HG03457 (cell line): Measurements from ENCODE around the gene PCNX1.
"Not testable (repeated sequence)": the region's sequence is repeated elsewhere in the genome, so short reads cannot be mapped to it uniquely, and the experiment has no call there.

ENCODE experiments used
- ATAC-seq: cut with Tn5 transposase; IDR thresholded peaks from one replicate; pipeline ENCODE4 v1.9.1; 2021; ENCODE audit warnings: moderate number of reproducible peaks; ENCODE audit not compliant: unreplicated experiment

The PCNX1 gene

DNA sequence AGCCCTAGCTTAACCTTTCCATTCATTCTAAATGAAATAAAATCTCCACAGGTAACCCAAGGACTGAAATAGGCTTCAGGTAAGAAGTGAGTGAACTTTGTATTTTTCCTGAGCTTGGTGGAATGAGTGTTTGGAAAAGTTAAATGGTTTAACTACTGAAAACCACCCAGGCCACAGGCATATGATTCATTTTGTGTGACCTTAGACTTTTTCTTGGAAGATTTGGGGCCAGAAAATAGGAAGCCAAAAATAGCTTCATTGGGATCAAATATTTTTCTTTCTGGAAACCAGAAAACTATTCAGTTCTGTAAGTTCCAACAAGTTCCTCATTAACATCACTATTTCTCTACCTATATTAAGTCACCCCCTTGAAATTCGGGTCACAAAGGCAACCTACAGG, 212.6 kb downstream of the PCNX1 start:
- ATAC-seq: no peak

DNA sequence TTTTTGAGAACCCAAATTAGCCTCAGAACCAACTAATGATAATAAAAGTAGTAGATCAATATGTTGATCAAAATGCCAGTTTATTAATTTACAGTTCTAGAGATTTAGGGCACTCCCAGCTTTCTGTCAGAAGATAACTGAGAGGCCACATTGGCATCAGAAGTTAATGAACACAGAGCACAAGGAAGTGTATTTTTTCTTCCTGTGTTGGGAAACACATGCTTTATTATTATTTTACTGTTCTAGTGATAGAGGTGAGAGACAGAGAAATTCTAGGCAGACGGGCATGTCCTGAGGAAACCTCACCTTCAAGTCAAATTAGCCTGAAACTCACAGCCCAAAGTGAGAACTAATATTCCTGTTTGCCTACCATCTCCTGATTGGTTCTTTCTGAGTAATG, 213.7 kb downstream of the PCNX1 start:
- no peak for ATAC-seq

DNA sequence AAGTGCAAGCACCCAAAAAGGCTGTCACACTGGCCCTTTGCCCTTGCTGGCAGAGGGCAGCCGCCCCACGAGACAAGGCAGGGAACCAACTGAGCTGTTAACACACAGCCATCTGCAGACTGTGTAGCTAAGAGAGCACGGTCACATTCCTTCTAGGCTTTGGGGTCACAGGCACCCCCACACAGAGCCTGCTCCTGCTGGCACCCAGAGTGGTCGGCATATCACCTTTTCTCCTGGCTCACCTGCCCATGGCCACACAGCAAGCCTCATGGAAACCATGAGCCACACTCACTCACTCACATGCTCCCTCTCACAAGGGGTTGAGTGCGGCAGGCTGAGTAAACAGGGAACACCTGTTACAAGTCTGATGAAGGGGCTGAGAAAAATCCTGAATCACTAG, 214.5 kb downstream of the PCNX1 start:
- ATAC-seq: no peak

DNA sequence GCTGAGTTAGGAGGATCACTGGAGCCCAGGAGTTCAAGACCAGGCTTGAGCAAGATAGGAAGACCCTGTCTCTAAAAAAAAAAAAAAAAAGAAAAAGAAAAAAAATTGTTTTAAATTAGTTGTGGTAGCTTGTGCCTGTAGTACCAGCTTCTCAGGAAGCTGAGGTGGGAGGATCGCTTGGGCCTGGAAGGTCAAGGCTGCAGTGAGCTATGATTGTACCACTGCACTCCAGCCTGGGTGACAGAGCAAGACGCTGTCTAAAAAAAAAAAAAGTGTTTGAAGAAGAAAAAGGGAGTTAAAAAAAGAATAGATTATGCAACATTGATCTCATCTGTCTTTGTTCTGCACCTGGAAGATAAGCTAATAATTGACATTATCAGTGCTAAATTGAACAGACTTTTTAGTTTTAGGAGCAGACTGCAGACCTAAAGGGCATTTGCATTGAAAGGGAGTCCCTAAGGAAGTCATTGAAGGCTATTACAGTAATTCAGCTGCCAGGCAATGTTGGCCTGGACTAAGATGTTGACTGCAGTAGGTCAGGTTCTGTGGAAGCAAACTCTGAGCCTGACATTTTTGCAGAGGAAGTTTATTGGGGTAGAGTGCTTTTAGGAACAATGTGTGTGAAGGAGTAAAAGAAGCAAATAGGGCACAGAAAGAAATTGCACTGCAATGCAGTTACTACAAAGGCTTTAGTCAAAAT, 215.8 kb downstream of the PCNX1 start:
- ATAC-seq: no peak

DNA sequence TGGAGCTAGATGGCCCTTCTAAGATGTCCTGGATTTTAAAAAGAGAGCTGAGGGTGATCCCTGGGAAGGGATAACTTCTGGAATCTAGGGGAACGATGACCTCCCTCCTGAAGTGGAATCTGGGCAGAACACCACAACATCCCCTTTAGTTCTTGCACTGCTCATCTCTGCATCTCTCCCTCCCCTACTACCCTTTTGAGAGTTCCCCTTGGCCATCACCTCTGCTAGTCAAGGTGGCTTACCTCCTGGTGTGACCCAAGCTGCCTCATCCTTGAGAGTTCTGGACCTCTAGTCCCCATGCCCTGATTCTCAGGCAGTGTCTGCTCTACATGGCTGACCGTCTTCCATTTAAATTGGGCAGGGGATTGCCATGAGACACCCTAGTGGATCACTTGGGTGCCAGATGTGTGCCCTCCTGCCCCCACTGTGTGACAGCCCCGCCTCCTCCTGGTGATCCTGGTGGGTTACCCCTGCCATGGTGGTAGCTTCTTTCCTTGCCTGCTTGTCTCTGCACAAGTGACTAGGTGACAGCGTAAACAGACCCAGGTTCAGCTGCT, 216.4 kb downstream of the PCNX1 start:
- no peak for ATAC-seq

DNA sequence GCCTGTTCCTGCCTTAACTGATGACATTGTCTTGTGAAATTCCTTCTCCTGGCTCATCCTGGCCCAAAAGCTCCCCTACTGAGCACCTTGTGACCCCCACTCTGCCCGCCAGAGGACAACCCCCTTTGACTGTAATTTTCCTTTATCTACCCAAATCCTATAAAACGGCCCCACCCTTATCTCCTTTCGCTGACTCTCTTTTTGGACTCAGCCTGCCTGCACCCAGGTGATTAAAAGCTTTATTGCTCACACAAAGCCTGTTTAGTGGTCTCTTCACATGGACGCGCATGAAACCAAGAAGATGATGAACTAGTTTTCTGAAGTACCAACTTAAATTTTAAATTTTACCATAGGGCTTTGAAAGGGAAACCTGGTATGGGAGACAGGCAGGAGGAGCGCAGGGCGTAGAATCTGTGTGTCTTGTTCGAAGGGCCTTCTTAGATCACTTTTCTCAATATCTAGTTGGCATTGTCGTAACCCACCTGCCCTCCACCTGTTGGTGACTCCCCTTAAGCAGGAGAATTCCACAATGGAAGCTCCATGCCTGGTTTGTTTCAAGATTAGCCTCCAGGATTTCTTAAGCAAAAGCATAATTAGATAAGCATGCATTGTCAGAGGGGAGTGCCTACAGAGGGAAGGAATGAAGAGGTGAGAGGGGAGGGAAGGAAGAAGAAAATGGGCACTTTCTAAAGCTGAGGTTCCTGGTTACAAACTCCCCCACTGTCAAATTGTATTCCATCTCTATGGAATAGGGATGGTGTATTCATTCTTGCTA, 222.6 kb downstream of the PCNX1 start:
- ATAC-seq: not testable (repeated sequence)

DNA sequence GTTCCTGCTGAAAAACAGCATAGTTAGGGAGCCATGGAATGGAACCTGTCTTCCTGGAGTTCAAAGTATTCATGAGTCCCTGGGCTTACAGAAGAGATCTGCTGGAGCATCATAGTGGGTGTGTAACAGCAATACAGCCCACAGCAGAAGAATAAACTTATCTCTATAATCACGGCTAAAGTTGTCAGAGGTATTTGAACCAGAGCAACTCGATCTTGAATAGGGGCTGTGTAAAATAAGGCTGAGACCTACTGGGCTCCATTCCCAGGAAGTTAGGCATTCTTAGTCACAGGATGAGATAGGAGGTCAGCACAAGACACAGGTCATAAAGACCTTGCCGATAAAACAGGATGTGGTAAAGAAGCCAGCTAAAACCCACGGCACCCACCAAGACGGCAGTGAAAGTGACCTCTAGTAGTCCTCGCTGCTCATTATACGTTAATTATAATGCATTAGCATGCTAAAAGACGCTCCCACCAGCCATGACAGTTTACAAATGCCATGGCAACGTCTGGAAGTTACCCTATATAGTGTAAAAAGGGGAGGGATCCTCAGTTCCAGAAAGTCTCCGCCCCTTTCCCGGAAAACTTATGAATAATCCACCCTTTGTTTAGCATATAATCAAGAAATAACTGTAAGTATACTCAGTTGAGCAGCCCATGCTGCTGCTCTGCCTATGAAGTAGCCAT, 223.4 kb downstream of the PCNX1 start:
- no peak for ATAC-seq

DNA sequence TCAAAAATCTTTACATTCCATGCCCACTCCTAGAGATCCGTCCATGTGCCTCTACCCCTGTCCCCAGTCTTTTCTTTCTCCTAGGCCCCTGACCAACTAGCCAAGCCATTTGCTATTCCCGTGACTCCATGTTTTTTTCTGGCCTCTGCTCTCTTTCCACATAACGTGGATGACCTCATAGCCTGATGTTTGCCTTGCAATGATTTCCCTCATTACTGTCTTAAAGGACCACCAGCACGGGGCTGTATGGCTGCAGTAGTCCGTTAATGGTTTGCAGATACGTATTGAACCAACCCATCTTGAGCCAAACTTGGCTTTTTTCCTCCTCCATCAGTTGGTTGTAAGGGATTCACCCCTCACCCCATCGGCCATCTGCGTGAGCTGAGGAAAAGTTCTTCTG, 226.0 kb downstream of the PCNX1 start:
- no peak for ATAC-seq

DNA sequence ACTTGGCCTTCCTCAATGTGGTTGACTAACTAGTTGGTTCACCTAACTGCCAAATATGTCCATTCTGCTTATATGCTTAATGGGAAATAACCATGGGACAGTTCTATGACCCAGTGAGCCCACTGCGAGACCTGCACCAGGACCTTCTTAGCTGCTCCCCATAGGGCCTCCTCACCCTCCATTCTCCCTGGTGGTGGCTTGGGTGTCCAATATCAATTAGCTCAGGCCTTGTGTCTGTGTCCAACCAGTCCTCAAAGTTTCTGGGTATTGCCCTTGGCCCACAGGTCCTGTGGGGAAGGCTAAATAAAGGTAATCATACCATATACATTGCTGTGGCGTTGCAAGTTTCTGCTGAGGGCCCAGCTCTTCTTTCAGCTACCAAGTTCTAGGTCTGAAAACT, 228.2 kb downstream of the PCNX1 start:
- no peak for ATAC-seq

DNA sequence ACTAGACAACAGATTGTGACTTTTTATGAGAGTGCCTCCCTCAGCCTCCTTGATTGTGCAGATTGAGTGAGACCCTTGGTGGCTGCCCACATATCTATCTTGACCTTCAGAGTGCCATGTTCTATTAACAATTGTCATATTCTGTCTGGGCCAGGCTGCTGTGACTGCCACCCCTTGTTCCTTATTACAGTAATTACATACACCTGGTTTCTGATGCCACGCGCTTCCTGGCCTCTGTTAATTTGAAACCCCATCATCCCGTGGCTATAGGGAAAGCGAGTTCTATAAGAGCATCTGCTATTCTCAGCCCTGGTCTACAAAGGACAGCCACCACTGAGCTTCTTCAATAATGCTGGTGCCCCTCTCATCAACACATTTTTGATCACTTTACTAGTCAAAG, 228.7 kb downstream of the PCNX1 start:
- no peak for ATAC-seq

DNA sequence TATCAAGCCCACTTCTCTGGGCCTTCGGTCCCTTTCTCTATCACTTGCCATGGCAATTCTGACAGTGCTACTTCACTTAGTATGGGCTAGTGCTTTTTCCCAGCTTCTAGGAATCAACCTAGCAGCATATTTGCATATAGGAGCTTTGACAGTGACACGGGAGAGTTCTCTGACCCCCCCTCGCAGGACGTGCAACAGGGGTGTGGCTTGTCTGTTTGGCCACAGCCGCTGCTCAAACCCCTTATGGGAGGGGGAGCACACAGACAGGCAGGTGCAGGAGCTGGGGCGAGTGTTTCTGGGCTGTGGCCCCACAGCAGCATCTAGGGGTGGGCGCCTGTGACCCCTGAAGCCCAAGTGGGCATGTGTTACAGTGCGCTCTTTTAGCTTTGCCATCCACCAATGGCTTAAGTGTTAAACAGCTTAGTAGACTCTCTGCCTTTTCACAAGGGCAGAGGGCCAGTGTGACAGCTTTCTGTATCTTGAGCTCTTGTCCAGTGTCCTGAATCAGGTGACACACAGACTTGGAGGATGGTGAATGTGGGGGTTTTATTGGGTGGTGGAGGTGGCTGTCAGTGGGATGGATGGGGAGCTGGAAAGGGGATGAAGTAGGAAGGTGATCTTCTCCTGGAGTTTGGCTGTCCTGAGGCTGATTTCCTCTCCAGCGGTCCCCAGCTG, 229.3 kb downstream of the PCNX1 start:
- ATAC-seq: no peak

DNA sequence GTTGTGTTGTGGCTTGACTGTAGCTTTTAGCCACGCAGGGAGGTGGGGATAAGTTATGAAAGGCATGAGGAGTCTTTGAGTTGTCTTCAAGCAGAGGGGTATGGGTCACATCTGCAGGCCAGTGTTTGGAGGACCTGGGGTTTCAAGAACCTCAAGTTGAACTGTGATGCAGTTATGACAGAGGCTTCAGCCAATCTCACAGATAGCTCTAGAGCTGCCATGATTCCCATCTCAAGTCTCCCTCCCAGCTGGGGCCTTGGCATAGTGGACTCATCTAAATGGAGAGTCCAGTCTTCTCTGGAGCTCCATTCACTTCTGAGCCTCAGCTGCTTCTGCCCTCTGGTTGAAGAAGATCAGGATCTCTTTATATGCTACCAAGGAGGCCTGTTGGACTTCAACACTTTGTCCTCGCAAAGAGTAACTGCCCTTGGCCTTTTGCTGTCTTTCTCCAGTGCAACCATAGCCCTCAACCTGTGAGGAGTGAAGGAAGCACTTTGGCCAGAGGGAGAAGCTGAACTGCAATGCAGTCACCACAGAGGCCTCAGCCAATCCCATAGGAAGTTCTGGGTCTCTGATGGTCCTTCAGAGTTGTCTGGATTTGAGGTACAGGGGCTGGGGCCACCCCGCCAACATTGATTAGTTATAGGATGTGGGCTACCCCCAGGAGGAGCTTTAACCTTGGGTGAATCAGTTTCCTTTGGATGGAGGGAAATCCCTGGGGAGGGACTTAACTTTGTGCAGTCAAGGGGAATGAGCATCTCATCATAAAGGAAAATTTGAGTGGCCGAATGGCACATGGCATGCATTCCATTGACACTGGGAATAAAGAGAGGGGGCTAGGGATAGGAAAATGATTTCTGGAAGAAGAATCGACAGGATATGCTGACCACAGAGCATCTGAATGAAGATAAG, 230.5 kb downstream of the PCNX1 start:
- ATAC-seq: no peak

DNA sequence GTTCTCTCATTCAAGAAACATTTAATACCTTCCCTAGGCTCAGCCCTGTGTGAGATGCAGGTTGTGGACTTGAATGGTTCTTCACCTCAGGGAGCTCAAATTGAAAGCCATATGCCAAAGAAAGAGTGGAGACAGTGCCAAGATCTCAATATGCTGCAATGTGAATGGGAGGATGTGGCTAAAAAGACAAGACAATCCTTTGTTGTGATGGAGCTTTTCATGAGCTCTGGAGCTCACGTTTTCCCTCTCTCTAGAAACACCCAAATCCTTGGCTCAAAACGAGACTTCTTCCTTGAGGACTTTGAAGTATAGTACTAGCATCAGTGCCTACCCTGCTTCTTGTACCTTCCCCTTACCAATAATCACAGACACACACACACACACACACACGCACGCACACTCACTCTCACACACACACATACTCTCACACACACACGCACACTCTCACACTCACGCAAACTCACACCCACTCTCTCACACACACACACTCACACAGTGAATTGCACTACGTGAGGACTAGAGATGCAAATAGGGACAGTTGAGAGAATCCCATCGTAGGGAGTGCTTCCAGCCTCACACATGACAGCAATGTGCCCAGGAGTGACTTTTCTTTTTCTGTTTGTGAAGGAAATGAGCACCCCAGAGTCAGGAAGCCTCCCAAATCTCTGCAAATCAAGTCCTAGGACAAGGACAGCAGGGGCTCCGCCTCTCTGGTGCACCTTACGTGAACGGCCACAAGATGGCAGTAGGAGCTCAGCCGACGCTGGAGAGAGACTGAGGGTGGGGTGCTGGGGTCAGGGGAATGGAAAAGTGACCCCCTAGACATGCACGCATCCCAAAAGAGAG, 231.4 kb downstream of the PCNX1 start:
- no peak for ATAC-seq

DNA sequence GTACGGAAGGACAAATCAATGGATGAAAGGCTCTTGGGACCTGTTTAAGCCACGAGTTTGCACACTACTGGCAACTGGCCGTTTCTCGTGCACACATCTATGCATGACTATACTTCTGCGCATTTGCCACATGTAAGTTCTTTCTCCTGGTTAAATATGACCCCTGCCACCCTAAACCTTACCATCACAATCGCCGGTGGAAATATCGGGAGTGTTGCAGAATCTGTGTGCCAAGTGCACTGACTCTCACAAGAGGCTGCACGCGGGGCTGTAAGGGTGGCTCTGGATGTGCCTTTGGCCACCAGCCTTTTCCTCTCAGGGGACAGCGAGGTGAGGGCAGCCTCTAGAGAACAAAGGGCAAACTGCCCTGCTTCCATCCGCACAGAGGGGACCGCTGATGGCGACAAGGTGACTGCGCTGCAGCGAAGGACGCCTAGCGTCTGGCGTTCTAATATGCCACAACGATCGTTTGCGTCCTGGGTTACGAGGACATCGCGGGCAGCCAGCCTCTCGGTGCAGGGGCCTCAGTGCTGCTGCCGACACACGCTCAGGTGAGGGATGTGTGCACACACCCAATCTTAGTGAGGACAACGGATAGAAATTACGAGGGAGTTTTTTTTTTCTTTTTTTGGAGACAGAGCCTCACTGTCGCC, 232.2 kb downstream of the PCNX1 start:
- no peak for ATAC-seq

DNA sequence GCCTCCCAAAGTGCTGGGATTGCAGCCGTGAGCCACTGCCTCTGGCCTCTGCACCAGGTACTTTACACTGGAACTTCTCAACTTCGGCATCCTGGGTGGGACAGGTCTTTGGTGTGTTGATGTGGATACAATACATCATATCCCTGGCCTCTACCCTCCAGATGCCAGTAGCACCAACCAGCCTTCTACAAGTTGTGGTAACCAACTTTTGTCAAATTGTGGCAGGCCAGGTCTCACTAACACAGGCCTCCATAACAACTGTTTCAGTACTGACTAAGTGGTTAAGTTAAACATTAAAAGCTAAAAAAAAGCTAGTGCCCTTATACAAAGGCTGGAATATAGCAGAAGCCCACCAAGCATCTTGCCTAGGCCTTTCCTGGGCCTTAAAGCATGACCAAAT, 232.9 kb downstream of the PCNX1 start:
- no peak for ATAC-seq

DNA sequence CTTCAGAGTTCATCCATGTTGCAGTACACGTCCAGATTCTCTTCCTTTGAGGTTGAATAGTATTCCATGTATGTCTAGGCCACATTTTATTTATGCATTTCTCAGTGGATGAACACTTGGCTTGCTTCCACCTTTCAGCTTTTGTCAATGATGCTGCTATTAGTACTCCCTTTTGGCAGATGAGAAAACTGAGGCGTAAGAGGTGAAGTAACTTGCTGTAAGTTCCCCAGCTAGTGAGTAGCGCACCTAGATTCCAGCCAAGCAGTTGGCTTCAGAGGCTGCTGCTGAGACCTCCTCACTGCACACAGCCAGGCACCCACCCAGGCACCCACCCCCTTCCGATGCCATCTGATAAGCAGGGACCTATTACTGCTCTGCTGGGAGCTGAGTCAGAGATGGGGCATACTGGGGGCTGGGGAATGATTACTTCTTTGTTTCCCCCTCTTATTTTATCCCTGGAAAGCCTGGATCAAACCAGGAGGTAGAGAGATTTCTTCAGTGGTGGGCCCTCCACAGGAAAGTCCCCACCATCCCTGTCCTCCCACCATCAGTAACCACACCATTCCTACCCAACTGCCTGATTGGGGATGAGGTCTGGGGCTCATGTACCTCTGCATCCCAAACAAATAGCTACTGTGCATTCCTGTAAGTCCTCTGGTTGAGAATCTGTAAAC, 234.6 kb downstream of the PCNX1 start:
- no peak for ATAC-seq

DNA sequence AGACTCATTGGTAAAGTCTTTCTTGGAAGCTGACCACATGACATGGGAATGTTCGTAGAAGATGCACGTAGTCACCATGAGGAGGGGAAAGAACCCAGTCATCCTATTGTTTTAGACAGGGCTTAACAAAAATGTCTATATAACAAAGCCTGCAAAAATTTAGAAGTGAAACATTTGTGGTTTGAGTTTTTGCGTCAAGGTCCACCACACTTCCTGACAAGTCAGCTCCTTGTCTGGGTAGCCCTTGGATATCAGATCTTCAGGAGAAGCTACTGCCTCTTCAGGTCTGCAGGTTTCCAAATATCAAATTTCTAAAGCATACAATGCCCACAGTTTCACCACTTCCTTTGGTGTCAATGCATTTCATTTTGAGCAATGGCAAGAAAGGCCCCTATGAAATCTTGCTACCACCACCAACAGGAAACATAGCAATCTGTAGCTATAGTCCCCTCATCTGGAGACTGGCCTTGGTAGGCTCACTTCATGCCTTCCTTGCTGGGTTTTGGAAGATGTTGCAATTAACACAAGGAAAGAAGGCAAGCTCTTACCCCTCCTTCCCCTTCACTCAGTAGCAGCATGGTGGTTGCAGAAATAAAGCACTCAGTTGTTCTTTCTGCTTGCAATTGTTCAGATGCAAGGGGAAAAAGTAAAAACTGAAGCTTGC, 235.2 kb downstream of the PCNX1 start:
- ATAC-seq: no peak
